Skin epidermis (tissue), 12 donors: Measurements from ENCODE around the gene SFTPB.
A peak's percentile ranks its signal among the peaks of the same experiment; 100 is the strongest.
"Not testable (repeated sequence)": the region's sequence is repeated elsewhere in the genome, so short reads cannot be mapped to it uniquely, and the experiment has no call there.

ENCODE experiments used
- H3K27ac ChIP-seq, 21 experiments: fragments of 200-600 bp; sonication (generic) in 11 of 21; one replicate each; pipeline ENCODE4 v1.5.0; 2020; ENCODE audit warnings: mild to moderate bottlenecking in 3 of 21, inconsistent platforms in 2 of 21, moderate library complexity in 2 of 21
- H3K4me3 ChIP-seq, 7 experiments: fragments of 200-600 bp; sonication (generic) in 2 of 7; one replicate each; pipeline ENCODE4 v1.5.0; 2020; ENCODE audit warnings: inconsistent platforms in 2 of 7, mild to moderate bottlenecking in 2 of 7, moderate library complexity in 1 of 7

Gene SFTPB

GRCh38 chr2:85668009-85668856 lies at the start of gene SFTPB:
Gene SFTPB (minus strand): TSS chr2:85668199. CDS start chr2:85668183, 16 bp downstream.
- H3K27ac ChIP-seq = no peak within 1 kb of the TSS
- no peak within 1 kb of the TSS for H3K4me3 ChIP-seq

DNA sequence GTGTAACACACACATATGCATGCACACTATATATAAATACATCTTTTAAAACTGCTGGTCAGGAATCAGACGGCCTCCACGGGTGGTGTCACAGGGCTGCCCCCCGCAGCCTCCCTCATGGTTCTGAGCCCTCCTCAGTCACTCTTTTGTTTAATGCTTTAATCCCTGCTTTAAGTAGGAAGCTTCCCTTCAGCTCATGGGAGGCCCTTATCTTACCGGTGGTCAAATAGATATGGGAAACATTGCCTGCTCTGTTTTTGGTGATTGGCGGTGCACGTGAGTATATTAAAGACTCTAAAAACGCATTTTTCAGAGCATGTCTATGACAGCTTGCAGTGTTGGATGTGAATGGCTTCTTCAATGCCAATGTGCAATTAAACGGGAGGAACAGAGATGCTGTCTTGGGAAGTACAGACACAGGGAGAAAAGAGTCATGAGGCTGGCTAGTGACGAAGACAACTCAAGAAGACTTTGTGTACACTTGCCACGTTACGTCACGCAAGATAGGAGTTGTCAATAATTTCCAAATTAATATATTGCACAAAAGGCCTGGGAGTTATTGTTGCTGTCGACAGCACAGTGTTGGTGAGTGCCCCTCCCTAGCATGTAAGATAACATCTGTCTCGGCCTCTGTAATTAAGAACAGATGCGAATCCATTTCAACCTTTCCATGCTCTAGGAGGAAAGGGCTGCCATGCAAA lies 49.5 kb upstream of the SFTPB start:
- no peak overlapping the region for H3K4me3 ChIP-seq
- no peak overlapping the region for H3K27ac ChIP-seq

- Histone ChIP-seq H3K4me3 (no peak overlapping the region), H3K27ac (no peak overlapping the region)
These were observed 48.4 kb upstream of the SFTPB start for GRCh38 chr2:85716346-85716914.

- H3K4me3 ChIP-seq = no peak overlapping the region
- H3K27ac ChIP-seq = no peak overlapping the region
These were observed 46.8 kb upstream of the SFTPB start for GRCh38 chr2:85714841-85715240.

DNA sequence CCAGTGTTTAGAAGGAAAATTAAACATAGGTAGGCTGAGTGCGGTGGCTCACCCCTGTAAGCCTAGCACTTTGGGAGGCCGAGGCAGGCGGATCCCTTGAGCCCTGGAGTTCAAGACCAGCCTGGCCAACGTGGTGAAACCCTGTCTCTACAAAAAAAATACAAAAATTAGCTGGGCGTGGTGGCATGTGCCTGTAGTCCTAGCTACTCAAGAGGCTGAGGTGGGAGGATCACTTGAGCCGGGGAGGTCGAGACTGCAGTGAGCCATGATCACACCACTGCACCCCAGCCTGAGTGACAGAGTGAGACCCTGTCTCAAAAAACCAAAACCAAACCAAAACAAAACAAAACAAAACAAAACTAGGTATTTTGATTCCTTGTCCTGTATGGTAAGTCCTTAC lies 46.4 kb upstream of the SFTPB start:
- H3K27ac ChIP-seq = not testable (repeated sequence)

DNA sequence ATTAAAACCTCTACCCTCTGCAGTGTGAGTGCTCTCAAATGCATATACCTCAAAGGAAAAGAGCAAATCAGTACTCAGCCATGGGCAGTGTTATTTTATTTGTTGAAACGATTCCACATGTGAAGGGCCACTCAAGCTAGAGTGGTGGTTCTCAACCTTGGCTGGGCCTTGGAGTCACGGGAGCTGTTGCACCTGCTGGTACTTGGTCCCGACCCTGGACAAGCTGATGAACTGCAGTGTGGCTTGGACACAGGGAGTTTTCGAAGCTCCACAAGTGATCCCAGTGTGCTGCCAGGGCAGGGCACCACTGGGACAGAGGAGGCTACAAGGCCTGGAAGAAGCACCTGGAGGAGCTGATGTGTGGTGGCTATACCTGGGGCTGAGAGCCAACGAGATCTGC lies 45.8 kb upstream of the SFTPB start:
- peak overlapping the region in 1 of 21 experiments; percentile 50 for H3K27ac ChIP-seq
- no peak overlapping the region for H3K4me3 ChIP-seq

More for the DNA sequence above, 46.4 kb upstream of the SFTPB start:
- H3K4me3 ChIP-seq = not testable (repeated sequence)

- H3K27ac ChIP-seq = peak overlapping the region in 10 of 21 experiments; percentile 1 to 86 (median 42)
These were observed 45.0 kb upstream of the SFTPB start for GRCh38 chr2:85712849-85713612.

GRCh38 chr2:85712336-85712735 lies 44.3 kb upstream of the SFTPB start:
- Histone ChIP-seq H3K4me3 (no peak overlapping the region), H3K27ac (peak overlapping the region in 11 of 21 experiments; percentile 5 to 86 (median 42))

More at GRCh38 chr2:85712849-85713612, 45.0 kb upstream of the SFTPB start:
- H3K4me3 ChIP-seq = no peak overlapping the region

GRCh38 chr2:85711578-85712060 lies 43.6 kb upstream of the SFTPB start:
- Histone ChIP-seq H3K4me3 (no peak overlapping the region), H3K27ac (peak overlapping the region in 13 of 21 experiments; percentile 4 to 86 (median 62))

GRCh38 chr2:85710687-85711577 lies 42.9 kb upstream of the SFTPB start:
- peak overlapping the region in 11 of 21 experiments; percentile 4 to 86 (median 62) for H3K27ac ChIP-seq

GRCh38 chr2:85709401-85709811 lies 41.4 kb upstream of the SFTPB start:
- H3K27ac ChIP-seq = peak overlapping the region in 7 of 21 experiments; percentile 5 to 86 (median 62)
- H3K4me3 ChIP-seq = no peak overlapping the region

More at GRCh38 chr2:85710687-85711577, 42.9 kb upstream of the SFTPB start:
- no peak overlapping the region for H3K4me3 ChIP-seq

- Histone ChIP-seq H3K27ac (peak overlapping the region in 2 of 21 experiments; percentile 52 to 71), H3K4me3 (no peak overlapping the region)
These were observed 40.6 kb upstream of the SFTPB start for GRCh38 chr2:85708641-85709040.

- Histone ChIP-seq H3K27ac (peak overlapping the region in 6 of 21 experiments; percentile 25 to 80 (median 63)), H3K4me3 (no peak overlapping the region)
These were observed 39.3 kb upstream of the SFTPB start for GRCh38 chr2:85707304-85707703.

GRCh38 chr2:85706599-85707296 lies 38.7 kb upstream of the SFTPB start:
- Histone ChIP-seq H3K27ac (peak overlapping the region in 11 of 21 experiments; percentile 25 to 80 (median 56)), H3K4me3 (no peak overlapping the region)

GRCh38 chr2:85706063-85706462 lies 38.1 kb upstream of the SFTPB start:
- no peak overlapping the region for H3K4me3 ChIP-seq
- peak overlapping the region in 13 of 21 experiments; percentile 1 to 80 (median 56) for H3K27ac ChIP-seq

- Histone ChIP-seq H3K4me3 (no peak overlapping the region), H3K27ac (peak overlapping the region in 12 of 21 experiments; percentile 1 to 80 (median 57))
These were observed 37.7 kb upstream of the SFTPB start for GRCh38 chr2:85705680-85706039.

GRCh38 chr2:85704800-85705679 lies 37.0 kb upstream of the SFTPB start:
- Histone ChIP-seq H3K4me3 (no peak overlapping the region), H3K27ac (peak overlapping the region in 13 of 21 experiments; percentile 1 to 80 (median 40))
